Karpas-422 (cell line): ENCODE measurements around the gene SDSL. TPM values are rescaled to one million over a fixed set of nuclear protein-coding genes. Genes with fewer than 3 reads are reported as not detected.

Experiments used
- DNase-seq: peaks from one replicate; pipeline ENCODE4 v3.0.0-alpha.2; 2015
- H2AFZ ChIP-seq: fragments of 200-600 bp; sonication (generic); 2 replicates; pipeline ENCODE4 v1.6.1; 2014; ENCODE audit warnings: antibody characterized with exemption, low read length, mixed read lengths
- H3K27ac ChIP-seq: fragments of 200-600 bp; sonication (generic); 2 replicates; pipeline ENCODE4 v1.5.1; 2014; ENCODE audit warnings: mild to moderate bottlenecking, low read length, moderate library complexity
- H3K27me3 ChIP-seq: fragments of 200-600 bp; sonication (generic); 2 replicates; pipeline ENCODE4 v1.6.1; 2014; ENCODE audit warnings: low read length, mixed read lengths
- H3K36me3 ChIP-seq: fragments of 200-600 bp; sonication (generic); 2 replicates; pipeline ENCODE4 v1.6.1; 2014; ENCODE audit warnings: low read length, mixed read lengths; ENCODE audit not compliant: insufficient read depth
- H3K4me1 ChIP-seq: fragments of 200-600 bp; sonication (generic); 2 replicates; pipeline ENCODE4 v1.6.1; 2014; ENCODE audit warnings: mild to moderate bottlenecking, low read length, mixed read lengths
- H3K4me2 ChIP-seq: fragments of 200-600 bp; sonication (generic); 2 replicates; pipeline ENCODE4 v1.6.1; 2014; ENCODE audit warnings: low read length, low read depth, mild to moderate bottlenecking; ENCODE audit not compliant: poor library complexity, severe bottlenecking
- H3K4me3 ChIP-seq: fragments of 200-600 bp; sonication (generic); 2 replicates; pipeline ENCODE4 v1.5.1; 2014; ENCODE audit warnings: mild to moderate bottlenecking, antibody characterized with exemption, low read length, mixed read lengths
- H3K79me2 ChIP-seq: fragments of 200-600 bp; sonication (generic); 2 replicates; pipeline ENCODE4 v1.6.1; 2014; ENCODE audit warnings: mild to moderate bottlenecking, low read length, mixed read lengths
- H3K9ac ChIP-seq: fragments of 200-600 bp; sonication (generic); 2 replicates; pipeline ENCODE4 v1.6.0; 2014; ENCODE audit warnings: low read length
- H3K9me2 ChIP-seq: fragments of 200-600 bp; sonication (generic), shearing (Covaris generic); replicated peaks from 2 replicates; pipeline ENCODE4 v1.6.0; 2014; ENCODE audit warnings: mild to moderate bottlenecking, low read length, moderate library complexity; ENCODE audit not compliant: insufficient read depth
- H3K9me3 ChIP-seq: fragments of 300-700, 200-600 bp; sonication (generic); 2 replicates; pipeline ENCODE4 v1.6.1; 2014; ENCODE audit warnings: low read length, mixed read lengths
- H4K20me1 ChIP-seq: fragments of 200-600 bp; sonication (generic); 2 replicates; pipeline ENCODE4 v1.6.1; 2014; ENCODE audit warnings: mild to moderate bottlenecking, antibody characterized with exemption, low read length, low read depth; ENCODE audit not compliant: insufficient read depth
- total RNA-seq: library from RNA; depleted of rRNA; stranded (reverse); fragments of >200 nt; shearing (Covaris generic); gene quantifications from 2 replicates; pipeline ENCODE4 v1.2.3, GENCODE V29; 2014; ENCODE audit warnings: low replicate concordance

Gene SDSL
- total RNA-seq, 1 experiment from 2014 or later: not detected

GRCh38 chr12:113468365-113469223 is 46.4 kb downstream of the SDSL start:
- H3K9me3 ChIP-seq: no peaks in the 10 kb centered on the region
- H3K79me2 ChIP-seq: no peaks in the 10 kb centered on the region
- no peaks in the 10 kb centered on the region for H3K27me3 ChIP-seq
- DNase-seq: no peak
- H2AFZ ChIP-seq: no peak overlapping the region
- no peaks in the 10 kb centered on the region for H3K36me3 ChIP-seq
- H3K9ac ChIP-seq: no peak overlapping the region
- no peaks in the 10 kb centered on the region for H4K20me1 ChIP-seq
- H3K4me3 ChIP-seq: no peak overlapping the region
- H3K27ac ChIP-seq: no peak overlapping the region
- H3K4me1 ChIP-seq: no peaks in the 10 kb centered on the region
- no peaks in the 10 kb centered on the region for H3K9me2 ChIP-seq
- H3K4me2 ChIP-seq: no peak overlapping the region

GRCh38 chr12:113469224-113469948 is 47.2 kb downstream of the SDSL start:
- Histone ChIP-seq H3K9ac (no peak overlapping the region), H3K4me2 (no peak overlapping the region), H3K4me1 (no peaks in the 10 kb centered on the region), H3K4me3 (no peak overlapping the region), H3K9me3 (no peaks in the 10 kb centered on the region), H3K36me3 (no peaks in the 10 kb centered on the region), H3K27ac (no peak overlapping the region), H3K79me2 (no peaks in the 10 kb centered on the region), H4K20me1 (no peaks in the 10 kb centered on the region), H2AFZ (no peak overlapping the region), H3K27me3 (no peaks in the 10 kb centered on the region), H3K9me2 (no peaks in the 10 kb centered on the region)
- no peak for DNase-seq

DNA sequence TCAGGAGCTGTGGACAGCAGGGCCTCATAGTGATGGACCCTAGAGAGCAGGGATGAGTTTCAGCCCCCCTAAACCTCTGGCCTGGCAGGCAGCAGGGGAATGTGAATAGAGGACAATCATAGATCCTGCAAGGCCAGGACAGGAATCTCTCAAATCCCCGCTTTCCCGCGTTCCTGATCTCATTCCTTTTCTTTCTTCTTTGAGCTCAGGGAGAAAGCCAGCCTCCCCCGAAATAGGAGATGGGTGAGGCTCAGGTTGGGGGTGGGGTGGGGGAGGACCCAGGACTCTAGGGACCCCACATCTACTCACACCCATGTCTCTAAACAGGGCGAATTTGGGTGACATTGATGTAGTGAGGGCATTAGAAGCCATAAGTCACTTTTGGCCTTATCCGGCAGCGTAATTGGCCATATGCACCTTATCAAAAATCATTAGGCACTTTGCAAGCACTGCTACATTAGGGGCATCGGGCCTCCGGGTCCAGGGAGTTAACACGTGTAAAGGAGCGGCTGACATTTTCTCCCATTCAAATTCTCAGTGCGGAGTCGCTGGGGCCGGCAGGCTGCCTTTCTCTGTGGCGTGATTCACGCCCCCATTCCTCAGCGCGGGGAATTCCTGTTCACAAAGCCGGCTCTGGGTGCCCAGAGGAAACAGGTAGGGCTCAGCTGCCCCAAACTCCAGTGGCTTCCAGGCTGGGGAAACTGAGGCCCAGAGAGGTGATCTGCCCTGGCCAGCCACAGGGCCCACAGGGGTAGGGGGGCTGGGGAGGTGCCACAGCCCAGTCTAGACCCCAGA is 48.0 kb downstream of the SDSL start:
- H3K9ac ChIP-seq: no peak overlapping the region
- no peak overlapping the region for H2AFZ ChIP-seq
- no peak overlapping the region for H3K4me2 ChIP-seq
- no peak overlapping the region for H3K4me3 ChIP-seq
- no peak overlapping the region for H3K27ac ChIP-seq
- no peak for DNase-seq
- no peaks in the 10 kb centered on the region for H3K36me3 ChIP-seq
- no peaks in the 10 kb centered on the region for H3K9me2 ChIP-seq
- H3K9me3 ChIP-seq: no peaks in the 10 kb centered on the region
- no peaks in the 10 kb centered on the region for H3K4me1 ChIP-seq
- H3K79me2 ChIP-seq: no peaks in the 10 kb centered on the region
- H3K27me3 ChIP-seq: no peaks in the 10 kb centered on the region
- no peaks in the 10 kb centered on the region for H4K20me1 ChIP-seq

DNA sequence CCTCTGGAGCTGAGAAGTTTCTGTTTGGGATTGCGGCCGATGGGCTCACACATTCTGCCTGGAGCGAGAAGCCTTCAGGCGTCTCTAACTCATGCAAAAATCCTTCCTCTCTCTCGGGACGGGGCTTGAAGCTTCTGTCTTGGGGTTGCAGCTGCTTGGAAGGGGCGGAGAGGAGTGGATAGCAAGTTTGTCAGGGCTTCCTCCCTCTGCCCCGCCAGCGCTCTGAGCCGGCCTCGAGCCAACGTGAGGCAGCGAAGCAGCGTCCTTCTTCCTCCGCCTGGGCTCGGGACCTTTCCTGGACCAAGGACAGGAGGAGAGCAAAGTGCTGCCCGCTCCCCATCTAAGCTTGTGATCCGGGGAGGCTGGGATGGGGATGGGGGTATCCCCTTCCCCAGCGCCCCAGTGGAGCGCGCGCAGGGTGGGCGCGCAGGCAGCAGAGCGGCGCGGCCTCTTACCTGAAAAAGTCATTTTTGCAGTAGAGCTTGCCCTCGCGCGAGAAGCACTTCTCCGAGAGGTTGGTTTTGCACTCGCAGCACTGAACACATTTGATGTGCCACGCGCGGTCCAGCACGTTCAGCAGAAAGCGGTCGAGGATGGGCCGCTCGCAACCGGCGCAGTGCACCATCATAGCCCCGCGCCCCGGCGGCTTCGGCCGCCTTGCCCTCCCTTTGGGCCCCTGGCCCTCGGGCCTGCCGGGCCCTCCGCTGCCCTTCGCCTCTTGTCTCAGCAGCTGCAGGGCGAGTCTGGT is 48.9 kb downstream of the SDSL start:
- no peak overlapping the region for H3K27ac ChIP-seq
- H3K4me3 ChIP-seq: no peak overlapping the region
- no peak overlapping the region for H2AFZ ChIP-seq
- no peaks in the 10 kb centered on the region for H3K27me3 ChIP-seq
- H3K9ac ChIP-seq: no peak overlapping the region
- no peak overlapping the region for H3K4me2 ChIP-seq
- DNase-seq: no peak
- H3K36me3 ChIP-seq: no peaks in the 10 kb centered on the region
- no peaks in the 10 kb centered on the region for H4K20me1 ChIP-seq
- H3K9me2 ChIP-seq: no peaks in the 10 kb centered on the region
- H3K79me2 ChIP-seq: no peaks in the 10 kb centered on the region
- H3K4me1 ChIP-seq: no peaks in the 10 kb centered on the region
- H3K9me3 ChIP-seq: no peaks in the 10 kb centered on the region

DNA sequence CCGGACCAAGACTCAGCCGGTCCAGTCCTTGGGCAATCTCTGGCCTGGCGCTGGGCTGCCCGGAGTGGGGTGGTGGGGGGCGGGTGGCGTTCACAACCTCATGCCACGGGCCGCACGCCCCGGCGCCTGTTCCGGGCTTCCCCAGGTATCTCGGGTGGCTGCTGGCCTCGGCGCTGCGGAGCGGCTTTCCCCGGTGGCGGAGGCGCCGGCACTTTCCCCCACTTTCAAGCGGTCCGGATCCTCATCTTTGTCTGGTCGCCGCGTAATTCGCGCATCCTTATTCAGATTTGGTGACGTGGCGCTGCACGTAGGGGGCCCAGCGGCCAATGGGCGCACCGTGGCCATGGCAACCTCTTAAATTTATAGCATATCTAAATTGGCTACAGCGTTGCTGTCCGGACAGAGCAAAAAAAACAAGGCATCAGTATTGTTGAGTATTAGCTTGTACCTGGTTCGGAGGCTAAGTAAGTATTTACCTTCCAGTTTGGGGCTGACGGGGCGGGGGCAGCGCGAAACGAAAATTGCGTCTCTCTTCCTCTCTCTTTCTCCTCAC is 49.5 kb downstream of the SDSL start, which contains the start of gene LHX5:
LHX5 (minus strand) TSS at position 253 of the 553 bp plus-strand sequence. CDS start 373 bp downstream, outside the sequence.
- no peaks in the 10 kb centered on the region for H3K9me3 ChIP-seq

DNA sequence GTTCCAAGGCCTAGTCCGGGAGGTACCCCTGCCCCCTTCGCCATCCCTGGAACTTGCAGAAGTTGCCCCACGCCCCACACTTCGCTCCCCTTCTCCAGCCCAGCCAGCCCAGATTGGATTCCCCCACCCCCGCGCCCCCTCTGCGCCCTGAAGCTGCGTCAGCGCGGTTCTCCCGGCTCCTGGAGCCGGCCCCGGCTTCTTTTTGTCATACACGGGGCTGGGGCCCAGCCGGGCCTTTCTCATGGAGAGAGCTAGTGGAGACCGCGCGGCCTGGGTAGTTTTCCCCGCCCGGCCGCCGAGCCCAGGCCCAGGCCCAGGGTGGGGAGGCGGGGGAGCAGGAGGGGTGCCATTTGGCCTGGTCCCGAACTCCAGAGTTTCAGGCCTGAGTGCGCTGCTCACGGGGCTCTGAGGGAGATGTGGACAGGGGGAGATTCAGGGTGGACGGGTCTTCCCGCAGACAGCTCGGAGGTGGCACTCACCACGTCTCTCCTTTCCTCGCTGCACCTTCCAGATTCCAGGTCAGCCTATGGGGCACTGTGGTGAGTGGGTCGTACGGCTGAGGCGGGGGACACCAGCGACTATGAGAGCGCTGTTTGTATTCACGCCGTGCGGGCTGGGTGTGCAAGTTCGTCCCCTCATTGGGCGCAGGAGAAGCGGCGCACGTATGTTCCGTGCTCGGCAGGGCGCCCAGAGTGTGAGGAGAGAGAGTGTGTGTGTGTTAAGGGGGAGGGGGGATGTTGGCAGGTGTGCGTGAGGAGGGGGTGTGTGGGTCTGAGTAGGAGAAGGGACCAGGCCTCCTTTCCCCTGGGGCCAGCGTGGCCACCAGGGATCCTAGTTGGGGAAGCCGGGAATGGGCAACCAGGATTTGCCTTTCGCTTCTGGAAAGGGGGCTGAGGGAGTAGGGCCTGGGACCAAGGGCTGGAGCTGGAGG is 50.3 kb downstream of the SDSL start:
- Histone ChIP-seq H4K20me1 (no peaks in the 10 kb centered on the region), H3K27ac (no peak overlapping the region), H3K27me3 (no peaks in the 10 kb centered on the region), H3K9ac (no peak overlapping the region), H3K4me3 (no peak overlapping the region), H3K4me1 (no peaks in the 10 kb centered on the region), H2AFZ (no peak overlapping the region), H3K36me3 (no peaks in the 10 kb centered on the region), H3K4me2 (no peak overlapping the region), H3K79me2 (no peaks in the 10 kb centered on the region), H3K9me2 (no peaks in the 10 kb centered on the region), H3K9me3 (no peaks in the 10 kb centered on the region)
- DNase-seq: no peak

More for the DNA sequence above, 49.5 kb downstream of the SDSL start, which contains the start of gene LHX5:
- no peaks in the 10 kb centered on the region for H3K79me2 ChIP-seq
- no peaks in the 10 kb centered on the region for H3K36me3 ChIP-seq
- H3K4me1 ChIP-seq: no peaks in the 10 kb centered on the region
- no peak within 1 kb of the TSS for H3K4me2 ChIP-seq
- H3K9ac ChIP-seq: no peak within 1 kb of the TSS
- H3K27me3 ChIP-seq: no peaks in the 10 kb centered on the region
- no peak within 1 kb of the TSS for H2AFZ ChIP-seq
- H3K9me2 ChIP-seq: no peaks in the 10 kb centered on the region
- H4K20me1 ChIP-seq: no peaks in the 10 kb centered on the region
- H3K4me3 ChIP-seq: no peak within 1 kb of the TSS
- no peak within 1 kb of the TSS for H3K27ac ChIP-seq
- DNase-seq: no peak

GRCh38 chr12:113473400-113473799 is 51.2 kb downstream of the SDSL start:
- Histone ChIP-seq H3K9me3 (no peaks in the 10 kb centered on the region), H4K20me1 (no peaks in the 10 kb centered on the region), H2AFZ (no peak overlapping the region), H3K79me2 (no peaks in the 10 kb centered on the region), H3K4me3 (no peak overlapping the region), H3K36me3 (no peaks in the 10 kb centered on the region), H3K27ac (no peak overlapping the region), H3K9me2 (no peaks in the 10 kb centered on the region), H3K4me2 (no peak overlapping the region), H3K4me1 (no peaks in the 10 kb centered on the region), H3K9ac (no peak overlapping the region), H3K27me3 (no peaks in the 10 kb centered on the region)
- no peak for DNase-seq
